Activated gamma-delta T cell treated with Interleukin-2 at 50 U/mL for 16 hours (primary cell): ENCODE measurements around the gene C9orf40.
A peak's percentile ranks its signal among the peaks of the same experiment; 100 is the strongest.

ENCODE experiments used
- DNase-seq: peaks from one replicate; pipeline ENCODE4 v3.0.0-alpha.2; 2020

Gene C9orf40

GRCh38 chr9:74952201-74953151 lies at the start of gene C9orf40:
Gene C9orf40, minus strand, starts transcription at chr9:74952912. Its CDS starts 301 bp downstream, at chr9:74952611.
- peak; percentile 88 for DNase-seq

GRCh38 chr9:75001719-75002421 lies 49.2 kb upstream of the C9orf40 start:
- no peak for DNase-seq

- no peak for DNase-seq
Observed at GRCh38 chr9:75000835-75001234, 48.1 kb upstream of the C9orf40 start.

- DNase-seq = no peak
Observed at GRCh38 chr9:74985041-74985440, 32.3 kb upstream of the C9orf40 start.

- no peak for DNase-seq
Observed at GRCh38 chr9:74983709-74984108, 31.0 kb upstream of the C9orf40 start.

- DNase-seq = no peak
Observed at GRCh38 chr9:74979844-74980243, 27.1 kb upstream of the C9orf40 start.

- DNase-seq = no peak
Observed at GRCh38 chr9:74977287-74977686, 24.6 kb upstream of the C9orf40 start.

- DNase-seq = no peak
Observed at GRCh38 chr9:74975538-74975937, 22.8 kb upstream of the C9orf40 start.

- no peak for DNase-seq
Observed at GRCh38 chr9:74974558-74974957, 21.8 kb upstream of the C9orf40 start.

GRCh38 chr9:74973714-74974113 lies 21.0 kb upstream of the C9orf40 start:
- no peak for DNase-seq

- DNase-seq = no peak
Observed at GRCh38 chr9:74963056-74963455, 10.3 kb upstream of the C9orf40 start.

- DNase-seq = no peak
Observed at GRCh38 chr9:74961496-74961895, 8.8 kb upstream of the C9orf40 start.

GRCh38 chr9:74960561-74960960 lies 7.8 kb upstream of the C9orf40 start:
- DNase-seq = no peak

GRCh38 chr9:74958587-74958986 lies 5.9 kb upstream of the C9orf40 start:
- DNase-seq = no peak

- DNase-seq = no peak
Observed at GRCh38 chr9:74953235-74953751, 581 bp upstream of the C9orf40 start.

- peak; percentile 22 for DNase-seq
Observed at GRCh38 chr9:74951725-74952151, 974 bp downstream of the C9orf40 start.

- no peak for DNase-seq
Observed at GRCh38 chr9:74951107-74951720, 1.5 kb downstream of the C9orf40 start.

- no peak for DNase-seq
Observed at GRCh38 chr9:74949859-74950855, 2.6 kb downstream of the C9orf40 start.

GRCh38 chr9:74948937-74949336 lies 3.8 kb downstream of the C9orf40 start:
- DNase-seq = no peak

GRCh38 chr9:74946686-74947085 lies 6.0 kb downstream of the C9orf40 start:
- DNase-seq = no peak

GRCh38 chr9:74942801-74943200 lies 9.9 kb downstream of the C9orf40 start:
- DNase-seq = no peak

GRCh38 chr9:74940600-74940999 lies 12.1 kb downstream of the C9orf40 start:
- no peak for DNase-seq
